ENCODE measurements around the gene GCNT1.
"Not testable (repeated sequence)": the region's sequence is repeated elsewhere in the genome, so short reads cannot be mapped to it uniquely, and the experiment has no call there.

- TF ChIP-seq SP1 (CRISPR knock-in tag; conservative IDR thresholded peaks at IDR 0.05); ATF1 (CRISPR knock-in tag; IDR thresholded peaks at IDR 0.05); CTCF (IDR thresholded peaks at IDR 0.05); STAT6 (CRISPR knock-in tag; conservative IDR thresholded peaks at IDR 0.05; ENCODE audit: low read depth); TP53 (CRISPR knock-in tag; IDR thresholded peaks at IDR 0.05); RELA (CRISPR knock-in tag; IDR thresholded peaks at IDR 0.05; ENCODE audit: borderline replicate concordance); FOXP4 (CRISPR knock-in tag; IDR thresholded peaks at IDR 0.05); TCF7 (CRISPR knock-in tag; IDR thresholded peaks at IDR 0.05; ENCODE audit: low read depth): not testable (repeated sequence)
- TF ChIP-seq, protein P1, sequence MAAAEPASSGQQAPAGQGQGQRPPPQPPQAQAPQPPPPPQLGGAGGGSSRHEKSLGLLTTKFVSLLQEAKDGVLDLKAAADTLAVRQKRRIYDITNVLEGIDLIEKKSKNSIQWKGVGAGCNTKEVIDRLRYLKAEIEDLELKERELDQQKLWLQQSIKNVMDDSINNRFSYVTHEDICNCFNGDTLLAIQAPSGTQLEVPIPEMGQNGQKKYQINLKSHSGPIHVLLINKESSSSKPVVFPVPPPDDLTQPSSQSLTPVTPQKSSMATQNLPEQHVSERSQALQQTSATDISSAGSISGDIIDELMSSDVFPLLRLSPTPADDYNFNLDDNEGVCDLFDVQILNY (CRISPR knock-in tag; IDR thresholded peaks at IDR 0.05) = not testable (repeated sequence)
- TF ChIP-seq, protein P2, sequence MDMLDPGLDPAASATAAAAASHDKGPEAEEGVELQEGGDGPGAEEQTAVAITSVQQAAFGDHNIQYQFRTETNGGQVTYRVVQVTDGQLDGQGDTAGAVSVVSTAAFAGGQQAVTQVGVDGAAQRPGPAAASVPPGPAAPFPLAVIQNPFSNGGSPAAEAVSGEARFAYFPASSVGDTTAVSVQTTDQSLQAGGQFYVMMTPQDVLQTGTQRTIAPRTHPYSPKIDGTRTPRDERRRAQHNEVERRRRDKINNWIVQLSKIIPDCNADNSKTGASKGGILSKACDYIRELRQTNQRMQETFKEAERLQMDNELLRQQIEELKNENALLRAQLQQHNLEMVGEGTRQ (CRISPR knock-in tag; IDR thresholded peaks at IDR 0.05) = not testable (repeated sequence)
These were observed 24.1 kb upstream of the GCNT1 start for GRCh38 chr9:76434897-76435296.

Data from WTC11 (cell line).